ENCODE results near the gene C4orf50.

Gene C4orf50

GRCh38 chr4:6018331-6018730 is at the start of gene C4orf50:
TSS of gene C4orf50 (minus strand) at chr4:6018431.
- DNase-seq (ENCODE audit: low spot score) = no peak

DNA sequence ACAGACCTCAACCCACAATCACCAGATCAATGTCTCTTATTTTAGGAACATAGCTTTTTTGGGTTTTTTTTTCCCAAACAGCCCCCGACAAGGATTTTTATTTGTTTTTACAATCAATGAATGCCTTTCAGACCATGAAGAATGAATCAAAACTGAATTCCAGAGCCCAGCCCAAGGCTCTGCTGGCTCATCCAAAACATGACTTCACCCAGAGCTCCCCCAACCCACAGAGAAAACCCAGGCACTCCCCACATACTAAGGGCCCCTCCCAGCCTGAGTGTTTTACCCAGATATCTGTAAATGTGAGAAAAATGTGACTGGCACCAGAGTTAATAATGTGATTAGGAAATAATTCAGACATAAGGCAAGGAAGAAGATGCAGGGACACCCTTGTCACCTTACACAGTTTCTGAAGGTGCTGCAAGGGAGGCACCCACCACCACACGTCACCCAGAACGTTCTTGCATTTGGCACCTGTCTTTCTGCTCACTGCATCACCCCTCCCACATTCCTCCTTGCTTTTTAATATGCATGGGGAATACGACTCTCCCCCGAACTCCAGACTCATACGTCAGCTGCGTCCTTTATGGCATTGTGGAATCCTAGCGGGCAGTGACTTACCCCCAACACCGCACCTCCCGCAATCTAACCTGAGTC is 47.8 kb upstream of the C4orf50 start:
- DNase-seq (ENCODE audit: low spot score) = no peak

DNA sequence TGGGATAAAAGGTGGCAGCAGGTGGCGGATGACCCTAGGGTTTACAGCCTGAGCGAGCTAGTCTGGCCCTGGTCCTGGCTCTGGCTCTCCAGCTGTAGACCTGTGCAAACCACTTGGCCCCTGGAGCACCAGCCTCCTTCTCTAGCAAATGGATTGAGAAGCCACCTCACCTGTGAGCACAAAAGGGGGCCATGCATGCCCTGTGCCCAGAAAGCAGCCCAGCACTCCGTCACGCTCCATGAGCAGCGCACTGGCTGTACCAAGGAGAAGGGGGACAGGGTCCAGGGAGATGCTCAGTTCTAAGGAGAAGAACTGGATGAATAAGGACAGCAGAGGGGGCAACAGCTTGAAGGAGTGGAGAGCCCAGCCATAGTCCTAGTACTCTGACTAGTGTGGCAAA is 46.9 kb upstream of the C4orf50 start:
- DNase-seq (ENCODE audit: low spot score) = no peak

DNA sequence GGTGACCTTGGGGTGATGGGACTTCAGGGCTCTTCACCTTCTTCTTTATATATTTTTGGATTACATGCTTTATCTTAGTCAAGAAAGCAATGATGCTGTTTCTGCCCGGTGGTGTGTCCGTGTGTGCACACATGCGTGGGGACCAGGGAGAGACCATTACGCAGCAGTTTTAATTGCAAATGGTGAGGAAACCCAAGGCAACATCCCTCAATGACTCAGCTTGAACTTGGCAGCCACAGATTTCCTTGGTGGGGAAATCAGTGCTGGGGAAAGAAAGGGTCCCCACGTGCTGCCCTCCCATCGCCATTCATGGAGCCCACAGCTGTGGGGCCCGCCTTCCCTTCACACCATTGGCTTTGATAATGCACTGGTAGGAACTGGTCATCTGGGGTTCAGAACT is 46.2 kb upstream of the C4orf50 start:
- no peak for DNase-seq (ENCODE audit: low spot score)

DNA sequence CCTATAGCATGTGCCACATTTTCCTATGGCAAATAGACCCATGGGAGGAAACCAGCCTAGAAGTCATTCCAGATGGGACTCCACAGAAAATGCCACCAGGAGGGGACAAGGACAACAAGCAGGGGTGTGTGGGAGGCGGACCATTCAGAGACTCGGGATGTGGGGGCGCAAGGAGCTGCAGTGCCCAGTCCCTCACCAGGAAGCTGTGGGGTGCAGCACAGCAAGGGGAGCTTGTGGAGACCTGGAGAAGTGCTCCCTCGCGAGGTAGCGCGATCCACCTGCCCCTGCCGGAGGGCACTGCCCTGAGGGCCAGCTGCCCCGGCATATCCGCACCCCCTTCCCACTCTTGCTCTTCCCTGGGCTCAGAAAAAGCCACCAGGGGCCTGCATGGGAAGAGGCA is 45.5 kb upstream of the C4orf50 start:
- no peak for DNase-seq (ENCODE audit: low spot score)

- DNase-seq (ENCODE audit: low spot score) = no peak
Measured at GRCh38 chr4:6062133-6062532, 43.9 kb upstream of the C4orf50 start.

- no peak for DNase-seq (ENCODE audit: low spot score)
Measured at GRCh38 chr4:6059375-6059805, 41.2 kb upstream of the C4orf50 start.

DNA sequence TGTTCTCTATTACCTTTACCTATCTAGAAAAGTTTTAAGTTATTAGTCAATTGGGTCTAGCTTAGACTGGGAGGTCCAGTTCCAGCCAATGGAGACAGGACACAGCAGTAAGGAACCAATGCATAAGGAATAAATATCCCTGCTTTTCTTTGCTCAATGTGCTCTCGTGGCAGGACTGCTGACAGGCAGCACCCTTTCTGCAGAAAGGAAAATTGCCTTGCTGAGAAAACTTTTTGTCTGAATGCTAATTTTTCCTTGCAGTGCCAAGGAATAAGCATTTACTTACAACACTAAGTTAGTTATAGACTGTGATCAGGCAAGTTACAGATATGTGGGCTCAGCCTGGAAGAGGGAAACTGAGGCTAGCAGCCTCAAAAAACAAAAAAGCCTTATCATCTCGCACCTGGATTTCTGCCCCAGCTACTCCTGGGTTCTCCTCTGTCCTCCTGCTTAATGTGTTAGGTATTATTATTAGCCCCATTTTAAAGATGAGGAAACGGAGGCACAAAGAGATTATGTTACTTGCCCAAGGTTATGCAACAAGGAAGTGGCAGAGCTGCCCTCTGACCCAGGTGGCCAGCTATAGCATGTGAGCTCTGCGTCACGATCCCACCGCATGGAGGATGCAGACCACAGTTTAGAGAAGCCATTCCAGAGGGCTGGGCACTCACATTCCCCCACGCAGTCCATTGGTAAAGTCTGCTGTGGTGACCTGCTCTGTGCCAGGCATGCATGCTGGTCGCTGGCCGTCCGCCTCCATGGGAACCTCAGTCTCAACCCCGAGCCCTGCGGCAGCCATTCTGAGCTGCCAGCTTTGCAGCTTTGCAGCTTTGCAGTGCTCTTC is 40.5 kb upstream of the C4orf50 start:
- no peak for DNase-seq (ENCODE audit: low spot score)

DNA sequence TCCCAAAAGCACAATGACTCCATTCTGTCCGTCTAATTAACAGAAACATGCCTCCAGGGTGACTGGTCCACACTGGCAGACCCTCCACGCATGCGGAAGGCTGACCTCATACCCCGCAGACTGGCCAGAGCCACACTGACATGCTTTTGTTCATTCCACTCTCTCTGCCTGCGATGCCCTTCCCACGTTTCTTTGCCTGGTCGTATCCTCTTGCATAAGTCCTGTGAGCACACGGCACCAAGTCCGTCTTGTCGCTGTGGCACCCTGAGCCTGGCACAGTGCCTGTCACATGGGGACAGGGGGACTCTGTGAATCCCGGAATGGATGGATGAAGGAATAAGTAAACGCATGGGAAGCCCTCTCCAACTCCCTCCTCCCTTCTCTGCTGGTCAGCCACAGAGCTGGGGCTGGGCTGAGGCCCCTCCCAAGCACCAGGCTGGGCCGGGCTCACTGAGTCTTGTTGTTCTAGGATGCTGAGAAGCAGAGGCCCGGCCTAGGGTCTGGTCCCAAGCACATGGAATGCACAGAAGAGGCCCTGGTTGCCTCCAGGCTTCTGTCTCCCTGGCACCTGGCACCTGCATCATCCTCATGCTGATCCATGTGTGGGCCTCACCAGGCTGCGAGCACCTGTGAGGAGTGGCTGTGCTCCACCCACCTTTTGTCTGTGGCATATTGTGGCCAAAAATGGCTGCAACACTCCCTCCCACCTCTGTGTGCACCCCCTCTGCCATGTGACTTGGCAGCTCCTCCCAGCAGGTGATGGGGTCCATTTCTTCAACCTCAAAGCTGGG is 38.9 kb upstream of the C4orf50 start:
- DNase-seq (ENCODE audit: low spot score) = no peak

DNA sequence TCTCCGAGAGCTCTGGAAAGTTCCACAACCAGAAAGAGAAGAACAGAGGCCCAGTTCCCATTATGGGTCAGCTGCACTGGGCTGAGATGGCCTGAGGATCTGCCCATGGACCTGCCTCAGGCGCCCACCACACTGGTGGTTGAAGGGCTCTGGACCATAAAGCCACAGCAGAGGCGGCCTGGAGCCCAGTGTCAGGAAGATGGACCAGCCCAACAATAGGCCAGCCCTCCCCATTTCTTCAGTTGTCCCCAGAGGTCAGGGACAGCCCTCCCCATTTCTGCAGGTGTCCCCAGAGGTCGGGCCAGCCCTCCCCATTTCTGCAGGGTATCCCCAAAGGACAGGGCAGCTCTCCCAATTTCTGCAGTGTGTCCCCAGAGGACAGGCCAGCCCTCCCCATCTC is 37.2 kb upstream of the C4orf50 start:
- DNase-seq (ENCODE audit: low spot score) = no peak

GRCh38 chr4:6055030-6055429 is 36.8 kb upstream of the C4orf50 start:
- DNase-seq (ENCODE audit: low spot score) = no peak

DNA sequence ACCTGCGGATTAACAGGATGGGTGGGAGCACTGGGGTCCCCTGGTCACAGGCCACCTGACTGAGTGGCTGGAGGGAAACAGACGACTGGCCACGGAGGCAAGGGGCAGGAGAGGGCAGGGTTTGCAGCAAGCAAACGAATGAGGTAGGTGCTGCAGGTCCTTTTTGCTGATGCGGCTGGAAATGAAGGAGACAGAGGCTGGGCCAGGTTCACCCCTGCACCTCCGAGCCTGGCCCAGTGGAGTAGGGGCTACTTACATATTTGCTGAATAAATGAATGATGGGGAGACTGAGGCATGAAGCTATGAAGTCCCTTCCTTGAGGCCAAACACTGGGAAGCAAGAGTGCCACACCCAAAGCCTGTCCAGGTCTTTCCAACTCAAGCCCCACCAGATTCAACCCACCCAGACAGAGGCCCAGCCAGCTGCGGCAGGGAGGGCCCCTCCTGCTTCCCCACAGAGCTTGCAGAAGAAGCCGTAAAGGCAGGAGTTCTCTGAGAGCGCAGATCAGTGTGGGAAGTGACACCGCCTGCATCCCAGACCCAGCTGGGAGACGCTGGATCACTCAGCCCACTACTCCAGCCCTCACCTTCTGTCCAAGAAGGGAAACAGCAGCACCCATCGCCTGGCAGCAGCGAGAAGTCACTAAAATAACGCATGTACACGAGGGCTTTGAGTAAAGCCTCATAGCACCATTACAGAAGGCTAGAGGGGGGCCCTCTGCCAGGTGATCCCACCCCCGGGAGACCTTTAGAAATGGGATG is 36.1 kb upstream of the C4orf50 start:
- DNase-seq (ENCODE audit: low spot score) = no peak

- no peak for DNase-seq (ENCODE audit: low spot score)
Measured at GRCh38 chr4:6052679-6053078, 34.4 kb upstream of the C4orf50 start.

DNA sequence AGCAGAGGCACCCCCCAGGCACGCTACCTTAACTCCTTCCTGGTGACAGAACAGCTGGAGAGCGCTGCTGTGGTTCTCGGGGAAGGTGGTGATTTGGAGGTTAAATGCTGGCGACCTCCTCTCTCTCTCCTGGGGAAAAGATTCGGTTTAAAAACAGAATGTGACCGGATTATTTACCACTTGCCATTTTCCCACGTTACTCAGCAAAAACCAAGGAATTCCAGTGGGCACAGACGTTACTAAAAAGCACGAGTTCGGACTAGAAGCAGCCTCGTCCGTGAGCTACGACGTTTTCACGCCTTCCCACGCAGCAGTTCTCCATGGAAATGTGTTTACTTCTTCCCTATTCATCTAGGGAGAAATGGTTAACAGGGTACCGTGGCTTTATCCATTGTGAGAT is 32.3 kb upstream of the C4orf50 start:
- DNase-seq (ENCODE audit: low spot score) = no peak

- no peak for DNase-seq (ENCODE audit: low spot score)
Measured at GRCh38 chr4:6049985-6050384, 31.8 kb upstream of the C4orf50 start.

GRCh38 chr4:6049278-6049677 is 31.0 kb upstream of the C4orf50 start:
- DNase-seq (ENCODE audit: low spot score) = no peak

DNA sequence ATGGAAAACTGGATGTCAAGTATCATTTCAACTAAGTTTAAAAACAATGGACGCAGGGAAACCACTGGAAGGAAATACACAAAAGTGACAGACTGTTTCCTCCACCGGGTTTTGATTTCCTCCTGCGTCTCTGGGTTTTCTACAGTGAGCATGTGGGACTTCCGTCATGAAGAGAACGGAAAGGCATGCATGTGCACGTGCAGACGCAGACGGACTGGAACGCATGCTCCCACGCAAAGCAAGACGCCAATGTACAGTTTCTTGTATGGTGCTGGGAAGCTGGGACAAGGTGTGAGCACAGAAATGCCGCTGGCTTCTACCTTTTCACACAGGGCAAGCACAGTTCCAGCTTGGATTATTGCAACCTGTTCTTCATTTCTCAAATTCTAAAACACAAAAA is 30.3 kb upstream of the C4orf50 start:
- DNase-seq (ENCODE audit: low spot score) = no peak

DNA sequence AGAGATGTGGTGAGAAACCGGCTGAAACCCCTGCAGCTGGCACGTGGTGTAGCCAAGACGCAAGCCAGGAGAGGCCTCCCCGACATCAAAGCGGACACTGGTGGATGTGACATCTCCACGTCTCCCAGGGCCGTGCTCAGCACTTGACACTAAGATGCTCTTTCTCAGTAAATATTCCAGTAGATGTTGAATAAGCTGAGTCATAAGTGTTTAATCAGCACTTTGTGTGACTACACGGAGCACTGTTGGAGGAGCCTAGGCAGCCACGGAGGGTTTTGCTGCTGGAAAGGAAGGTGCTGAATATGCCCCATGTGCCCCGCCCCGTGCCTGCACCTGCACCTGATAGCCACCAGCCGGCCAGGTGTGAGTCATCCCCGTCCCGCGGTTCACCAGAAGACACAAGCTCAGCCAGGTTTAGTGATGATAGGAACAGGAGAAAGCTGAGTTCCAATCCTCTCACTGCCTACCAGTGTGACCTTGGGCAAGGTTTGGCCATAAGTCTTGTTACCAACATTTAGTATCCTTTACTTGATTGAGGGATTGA is 29.0 kb upstream of the C4orf50 start:
- no peak for DNase-seq (ENCODE audit: low spot score)

DNA sequence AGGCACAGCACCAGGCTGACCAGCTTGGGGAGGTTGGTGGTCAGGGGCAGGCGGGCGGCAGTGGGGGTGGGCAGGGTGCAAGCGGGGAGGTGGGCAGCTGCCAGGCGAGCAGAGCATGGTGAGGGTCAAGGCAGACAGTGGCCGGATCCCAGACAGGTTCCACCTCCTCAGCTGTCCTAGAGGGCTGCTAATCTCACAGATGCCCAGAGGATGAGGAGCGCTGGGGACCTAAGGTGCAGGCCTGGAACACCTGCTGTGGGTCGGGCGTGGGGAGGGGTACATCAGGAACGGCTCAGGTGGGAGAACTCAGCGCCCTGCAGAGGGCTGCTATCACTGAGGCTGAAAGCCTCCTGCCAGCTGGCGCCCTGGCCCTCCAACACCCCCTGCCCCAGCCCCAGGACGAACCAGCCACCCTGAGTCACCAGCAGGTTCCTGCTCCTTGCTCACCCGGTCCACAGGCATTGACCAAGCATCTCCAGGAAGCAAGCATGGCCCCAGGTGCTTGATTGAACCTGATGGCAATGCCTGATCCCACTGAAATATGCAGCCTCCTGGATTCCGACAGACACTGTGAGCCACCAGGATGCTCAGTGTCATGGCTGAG is 28.4 kb upstream of the C4orf50 start:
- no peak for DNase-seq (ENCODE audit: low spot score)

GRCh38 chr4:6044805-6045204 is 26.6 kb upstream of the C4orf50 start:
- no peak for DNase-seq (ENCODE audit: low spot score)

- no peak for DNase-seq (ENCODE audit: low spot score)
Measured at GRCh38 chr4:6044276-6044675, 26.0 kb upstream of the C4orf50 start.
